Mammary microvascular endothelial cell (primary cell): ENCODE measurements around the gene PTRH2. TPM values are rescaled to one million over a fixed set of nuclear protein-coding genes. Genes with fewer than 3 reads are reported as not detected.

ENCODE experiments used
- total RNA-seq: library from RNA; depleted of rRNA; stranded (reverse); fragments of >200 nt; gene quantifications from 2 replicates; pipeline ENCODE4 v1.2.3, GENCODE V29; 2015

Gene PTRH2
- total RNA-seq = 47.5 and 58.7 TPM in 2 replicates

GRCh38 chr17:59707149-59707970, at the start of gene PTRH2, which contains the start of gene VMP1:
TSS of gene PTRH2 (minus strand) at chr17:59707430. CDS start at chr17:59697978, 9,452 bp downstream.
TSS of gene VMP1 (plus strand) at chr17:59707654. CDS start at chr17:59731447, 23,793 bp downstream.

Other genes with a start within 250 kb of the PTRH2 start
- 29.8 and 30.7 TPM in 2 replicates for gene DHX40, start 141.8 kb downstream of the PTRH2 start, total RNA-seq
- 369 and 394 TPM in 2 replicates for gene CLTC, start 87.5 kb downstream of the PTRH2 start, total RNA-seq
- gene VMP1, start 224 bp upstream of the PTRH2 start, total RNA-seq = 115 and 119 TPM in 2 replicates
- 4.1 and 8.2 TPM in 2 replicates for gene TUBD1, start 185.5 kb upstream of the PTRH2 start, total RNA-seq
- gene RPS6KB1, start 185.7 kb upstream of the PTRH2 start, total RNA-seq = 14.2 and 14.5 TPM in 2 replicates